Bronchial epithelial cell (primary cell): Measurements from ENCODE around the gene CABLES1. TPM values are rescaled to one million over a fixed set of nuclear protein-coding genes. Genes with fewer than 3 reads are reported as not detected.
A peak's percentile ranks its signal among the peaks of the same experiment; 100 is the strongest.
"Not testable (repeated sequence)": the region's sequence is repeated elsewhere in the genome, so short reads cannot be mapped to it uniquely, and the experiment has no call there.

Source experiments
- DNase-seq: peaks from one replicate; pipeline ENCODE4 v3.0.0-alpha.2; 2010; ENCODE audit warnings: low read depth
- FAIRE-seq: peaks from 2 replicates; lab custom pipeline; 2011; peaks lifted over from hg19 to GRCh38; lab: Jason Lieb, UNC
- H3K27me3 ChIP-seq: 2 replicates; pipeline ENCODE4 v1.5.1; 2011; ENCODE audit warnings: low read length; ENCODE audit not compliant: control insufficient read depth, insufficient read depth
- H3K36me3 ChIP-seq: 2 replicates; pipeline ENCODE4 v1.5.1; 2011; ENCODE audit warnings: low read length; ENCODE audit not compliant: control insufficient read depth, insufficient read depth
- H3K4me3 ChIP-seq: 2 replicates; pipeline ENCODE4 v1.5.1; 2011; ENCODE audit warnings: mild to moderate bottlenecking, low read depth, low read length, control low read depth
- total RNA-seq: library from RNA; depleted of rRNA; stranded (reverse); fragments of >200 nt; gene quantifications from 2 replicates; pipeline ENCODE4 v1.2.1, GENCODE V29; 2014
- TF ChIP-seq, protein P1 (sequence below): IDR thresholded peaks from 2 replicates; pipeline ENCODE4 v1.5.1; 2011; ENCODE audit warnings: mild to moderate bottlenecking, moderate library complexity, low read length, control low read depth, inconsistent platforms; ENCODE audit not compliant: insufficient read depth, severe bottlenecking

The CABLES1 gene, protein sequence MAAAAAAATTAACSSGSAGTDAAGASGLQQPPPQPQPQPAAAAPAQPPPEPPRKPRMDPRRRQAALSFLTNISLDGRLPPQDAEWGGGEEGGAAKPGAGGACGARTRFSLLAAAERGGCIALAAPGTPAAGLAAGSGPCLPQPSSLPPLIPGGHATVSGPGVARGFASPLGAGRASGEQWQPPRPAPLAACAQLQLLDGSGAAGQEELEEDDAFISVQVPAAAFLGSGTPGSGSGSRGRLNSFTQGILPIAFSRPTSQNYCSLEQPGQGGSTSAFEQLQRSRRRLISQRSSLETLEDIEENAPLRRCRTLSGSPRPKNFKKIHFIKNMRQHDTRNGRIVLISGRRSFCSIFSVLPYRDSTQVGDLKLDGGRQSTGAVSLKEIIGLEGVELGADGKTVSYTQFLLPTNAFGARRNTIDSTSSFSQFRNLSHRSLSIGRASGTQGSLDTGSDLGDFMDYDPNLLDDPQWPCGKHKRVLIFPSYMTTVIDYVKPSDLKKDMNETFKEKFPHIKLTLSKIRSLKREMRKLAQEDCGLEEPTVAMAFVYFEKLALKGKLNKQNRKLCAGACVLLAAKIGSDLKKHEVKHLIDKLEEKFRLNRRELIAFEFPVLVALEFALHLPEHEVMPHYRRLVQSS
- 0.13 and 0.26 TPM in 2 replicates for total RNA-seq

DNA sequence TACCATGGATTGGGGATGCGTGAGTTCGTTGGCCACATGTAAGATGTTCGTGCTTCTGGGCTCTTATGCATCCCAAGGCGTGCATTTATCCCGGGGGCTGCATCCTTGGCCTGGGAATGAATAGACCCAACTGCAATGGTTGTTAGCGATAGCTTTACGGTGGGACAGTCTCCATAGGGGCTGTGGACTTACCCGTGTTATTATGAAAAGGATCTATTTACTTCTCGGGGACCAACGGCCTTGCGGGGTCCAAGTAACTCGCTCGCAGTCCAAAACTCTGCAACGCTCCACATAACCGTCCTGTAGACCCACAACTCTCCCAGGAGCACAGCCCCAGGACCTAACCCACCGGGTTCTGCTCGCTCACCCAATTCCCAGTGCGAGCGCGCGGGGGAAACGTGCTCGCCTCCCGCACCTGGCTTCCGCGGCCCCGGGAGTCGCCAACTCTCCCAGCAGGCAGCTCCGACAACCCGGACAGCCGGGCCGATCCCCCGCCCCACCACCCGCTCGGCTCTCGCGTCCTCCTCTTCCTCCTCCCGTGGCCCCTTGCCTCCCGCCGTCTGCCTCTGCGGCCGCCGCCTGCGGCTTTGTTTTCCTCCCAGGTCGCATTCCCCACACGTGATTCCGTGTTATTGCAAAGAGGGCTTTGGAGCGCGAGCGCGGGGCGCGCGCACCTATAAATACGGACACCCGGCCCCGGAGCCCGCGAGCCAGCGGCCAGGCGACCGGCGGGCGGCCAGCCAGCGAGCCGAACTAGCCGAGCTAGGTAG lies at the start of gene CABLES1:
Gene CABLES1, plus strand, starts transcription at position 706 of the 770 bp plus-strand sequence. CDS start 278 bp downstream, outside the sequence.
- TF ChIP-seq, protein P1, sequence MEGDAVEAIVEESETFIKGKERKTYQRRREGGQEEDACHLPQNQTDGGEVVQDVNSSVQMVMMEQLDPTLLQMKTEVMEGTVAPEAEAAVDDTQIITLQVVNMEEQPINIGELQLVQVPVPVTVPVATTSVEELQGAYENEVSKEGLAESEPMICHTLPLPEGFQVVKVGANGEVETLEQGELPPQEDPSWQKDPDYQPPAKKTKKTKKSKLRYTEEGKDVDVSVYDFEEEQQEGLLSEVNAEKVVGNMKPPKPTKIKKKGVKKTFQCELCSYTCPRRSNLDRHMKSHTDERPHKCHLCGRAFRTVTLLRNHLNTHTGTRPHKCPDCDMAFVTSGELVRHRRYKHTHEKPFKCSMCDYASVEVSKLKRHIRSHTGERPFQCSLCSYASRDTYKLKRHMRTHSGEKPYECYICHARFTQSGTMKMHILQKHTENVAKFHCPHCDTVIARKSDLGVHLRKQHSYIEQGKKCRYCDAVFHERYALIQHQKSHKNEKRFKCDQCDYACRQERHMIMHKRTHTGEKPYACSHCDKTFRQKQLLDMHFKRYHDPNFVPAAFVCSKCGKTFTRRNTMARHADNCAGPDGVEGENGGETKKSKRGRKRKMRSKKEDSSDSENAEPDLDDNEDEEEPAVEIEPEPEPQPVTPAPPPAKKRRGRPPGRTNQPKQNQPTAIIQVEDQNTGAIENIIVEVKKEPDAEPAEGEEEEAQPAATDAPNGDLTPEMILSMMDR: no peak
- Histone ChIP-seq H3K27me3 (peaks cover 16% of the 10 kb centered on the region), H3K4me3 (peak within 1 kb of the TSS; percentile 39), H3K36me3 (no peaks in the 10 kb centered on the region)
- DNase-seq: no peak
- FAIRE-seq: no peak

DNA sequence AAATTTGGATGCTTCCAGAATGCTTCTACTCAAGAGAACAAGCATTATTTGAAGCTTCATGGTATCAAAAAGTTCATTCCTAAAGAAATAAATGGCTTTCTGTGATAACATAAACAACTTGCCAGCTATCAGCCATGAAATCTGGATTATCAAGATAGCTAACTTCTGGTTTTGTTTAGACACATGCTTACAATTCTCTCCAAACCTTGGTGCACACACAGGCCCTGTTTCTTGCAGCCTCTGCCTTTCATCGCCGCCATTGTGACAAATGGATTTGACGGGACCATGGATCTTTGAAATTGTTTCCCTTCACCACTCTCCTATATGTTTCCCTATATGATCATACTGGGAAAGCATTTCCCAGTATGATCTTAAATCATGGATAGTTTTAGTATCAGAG lies 47.9 kb upstream of the CABLES1 start:
- Histone ChIP-seq H3K27me3 (no peaks in the 10 kb centered on the region), H3K36me3 (no peaks in the 10 kb centered on the region), H3K4me3 (no peak overlapping the region)
- TF ChIP-seq, protein P1: no peak
- FAIRE-seq: no peak
- DNase-seq: no peak

DNA sequence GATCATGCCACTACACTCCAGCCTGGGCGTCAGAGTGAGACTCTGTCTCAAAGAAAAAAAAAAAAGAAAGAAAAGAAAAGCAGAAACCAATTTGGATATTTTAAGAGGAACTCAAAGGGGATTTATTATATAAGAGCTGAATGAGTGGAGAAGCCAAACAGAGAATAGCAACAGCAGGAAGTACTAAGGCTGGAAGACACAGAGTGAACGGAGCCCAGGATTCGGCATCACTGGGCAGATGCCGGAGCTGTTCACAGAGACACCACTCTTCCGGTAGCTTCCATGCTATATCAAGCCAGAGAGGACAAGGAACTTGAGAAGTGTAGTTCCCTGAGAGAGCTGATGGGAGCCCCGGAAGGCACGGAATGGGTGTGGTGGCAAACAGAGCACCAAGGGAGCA lies 47.0 kb upstream of the CABLES1 start:
- DNase-seq (no peak), FAIRE-seq (no peak)
- Histone ChIP-seq H3K27me3 (no peaks in the 10 kb centered on the region), H3K4me3 (no peak overlapping the region), H3K36me3 (no peaks in the 10 kb centered on the region)
- TF ChIP-seq, protein P1: no peak

DNA sequence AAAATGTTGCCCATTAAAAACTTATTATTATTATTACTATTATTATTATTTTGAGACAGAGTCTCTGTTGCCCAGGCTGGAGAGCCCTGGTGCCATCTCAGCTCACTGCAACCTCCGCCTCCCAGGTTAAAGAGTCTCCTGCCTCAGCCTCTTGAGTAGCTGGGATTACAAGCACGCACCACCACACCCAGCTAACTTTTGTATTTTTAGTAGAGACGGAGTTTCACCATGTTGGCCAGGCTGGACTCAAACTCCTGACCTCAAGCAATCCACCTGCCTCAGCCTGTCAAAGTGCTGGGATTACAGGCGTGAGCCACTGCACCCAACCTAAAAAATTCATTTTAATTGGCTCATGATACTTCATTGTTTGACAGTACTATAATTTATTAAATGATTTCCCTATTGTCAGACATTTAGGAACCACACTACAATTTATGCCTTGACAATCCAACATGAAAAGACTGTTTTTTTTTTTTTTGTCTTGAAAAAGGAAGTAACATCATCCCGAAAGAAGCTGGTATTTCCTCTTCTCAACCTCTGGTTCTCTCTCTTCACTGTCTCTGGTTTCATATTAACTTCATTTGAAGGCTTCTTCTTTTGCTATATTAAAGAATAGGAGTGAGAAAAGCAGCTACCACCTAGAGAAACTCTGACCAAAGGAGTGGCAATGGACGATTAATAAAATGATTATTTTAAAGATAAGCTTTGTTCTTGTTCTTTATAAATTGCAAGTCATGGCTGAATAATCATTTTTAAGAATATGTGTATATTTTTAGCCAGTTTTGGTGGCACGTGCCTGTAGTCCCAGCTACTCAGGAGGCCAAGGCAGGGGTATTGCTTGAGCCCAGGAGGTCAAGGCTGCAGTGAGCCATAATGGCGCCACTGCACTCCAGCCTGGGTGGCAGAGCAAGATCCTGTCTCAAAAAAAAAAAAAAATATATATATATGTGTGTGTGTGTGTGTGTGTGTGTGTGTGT lies 44.0 kb upstream of the CABLES1 start:
- not testable (repeated sequence) for FAIRE-seq, H3K36me3 ChIP-seq, H3K27me3 ChIP-seq, DNase-seq, H3K4me3 ChIP-seq

DNA sequence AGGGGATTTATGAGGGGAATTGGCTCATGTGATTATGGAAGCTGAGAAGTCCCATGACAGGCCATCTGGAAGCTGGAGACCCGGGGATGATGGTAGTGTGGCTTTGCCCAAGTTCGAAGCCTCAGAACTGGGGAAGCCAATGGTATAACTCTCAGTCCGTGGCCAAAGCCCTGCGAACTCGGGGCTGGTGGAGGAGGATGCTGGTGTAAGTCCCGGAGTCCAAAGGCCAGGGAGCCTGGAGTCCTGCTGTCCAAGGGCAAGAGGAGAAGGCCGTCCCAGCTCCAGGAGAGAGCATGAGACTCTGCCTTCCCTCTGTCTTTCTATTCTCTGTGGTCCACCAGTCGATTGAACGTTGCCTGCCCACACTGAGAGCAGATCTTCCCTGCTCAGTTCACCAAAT lies 43.2 kb upstream of the CABLES1 start:
- peaks cover 3% of the 10 kb centered on the region for H3K27me3 ChIP-seq
- TF ChIP-seq, protein P1: no peak
- no peak overlapping the region for H3K4me3 ChIP-seq
- FAIRE-seq: no peak
- no peak for DNase-seq
- H3K36me3 ChIP-seq: no peaks in the 10 kb centered on the region

DNA sequence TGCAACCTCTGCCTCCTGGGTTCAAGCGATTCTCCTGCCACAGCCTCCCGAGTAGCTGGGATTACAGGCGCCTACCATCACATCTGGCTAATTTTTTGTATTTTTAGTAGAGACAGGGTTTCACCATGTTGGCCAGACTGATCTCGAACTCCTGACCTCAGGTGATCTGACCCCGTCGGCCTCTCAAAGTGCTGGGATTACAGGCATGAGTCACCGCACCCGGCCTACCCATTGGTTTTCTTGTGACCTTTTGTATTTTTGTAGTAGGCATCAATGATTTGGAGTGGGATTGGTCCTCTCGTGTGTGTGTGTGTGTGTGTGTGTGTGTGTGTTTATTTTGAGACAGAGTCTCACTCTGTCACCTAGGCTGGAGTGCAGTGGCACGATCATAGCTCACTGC lies 42.2 kb upstream of the CABLES1 start:
- not testable (repeated sequence) for H3K36me3 ChIP-seq, DNase-seq, FAIRE-seq, H3K4me3 ChIP-seq, H3K27me3 ChIP-seq
